A549 (cell line): Measurements from ENCODE around the gene TMEM135.

Source experiments
- BHLHE40 ChIP-seq: IDR thresholded peaks from 2 replicates; pipeline ENCODE4 v1.6.1; 2012; ENCODE audit warnings: low read depth, low read length, inconsistent platforms
- CEBPB ChIP-seq, 2 experiments: fragments of >200 bp in 1 of 2; sonication (Bioruptor Twin) in 1 of 2; formaldehyde crosslinking in 1 of 2; IDR thresholded peaks; 2 replicates each; pipeline ENCODE4 v1.6.1; 2012 to 2016
- CHD4 ChIP-seq: fragments of 200-600 bp; sonication (generic); IDR thresholded peaks from 2 replicates; pipeline ENCODE4 v1.6.1; 2016; ENCODE audit warnings: antibody characterized with exemption, mild to moderate bottlenecking, borderline replicate concordance
- CTCF ChIP-seq: fragments of >200 bp; sonication (Bioruptor Twin); formaldehyde crosslinking; IDR thresholded peaks from 3 replicates; pipeline ENCODE4 v1.5.1; 2016
- FOSL2 ChIP-seq, 2 experiments: fragments of 450-650 bp in 1 of 2; fragments of >200 bp in 1 of 2; sonication (Bioruptor Twin) in 1 of 2; formaldehyde crosslinking; IDR thresholded peaks; 2 replicates each; pipeline versions ENCODE4 v1.5.0 to v1.6.1; 2016 to 2020; ENCODE audit warnings: mild to moderate bottlenecking in 1 of 2, moderate library complexity in 1 of 2
- HMGXB4 ChIP-seq: fragments of 250-450 bp; sonication (Bioruptor Pico); IDR thresholded peaks from 2 replicates; pipeline ENCODE4 v1.5.0; 2021; ENCODE audit warnings: mild to moderate bottlenecking, moderate library complexity, borderline replicate concordance
- JUNB ChIP-seq: fragments of >200 bp; sonication (Bioruptor Twin); formaldehyde crosslinking; IDR thresholded peaks from 2 replicates; pipeline ENCODE4 v1.6.1; 2016
- PHF8 ChIP-seq: fragments of 200-600 bp; sonication (generic); IDR thresholded peaks from 2 replicates; pipeline ENCODE4 v1.6.1; 2016; ENCODE audit warnings: low read depth, mild to moderate bottlenecking, antibody characterized with exemption, moderate library complexity, borderline replicate concordance
- RAD21 ChIP-seq, 2 experiments: fragments of >200 bp in 1 of 2; sonication (Bioruptor Twin) in 1 of 2; formaldehyde crosslinking in 1 of 2; IDR thresholded peaks in 1 of 2; conservative IDR thresholded peaks in 1 of 2; 2 replicates in 1 of 2; 3 replicates in 1 of 2; pipeline ENCODE4 v1.6.1; 2012 to 2018; ENCODE audit warnings: inconsistent platforms in 1 of 2
- RCOR1 ChIP-seq: fragments of 150-350 bp; IDR thresholded peaks from 2 replicates; pipeline ENCODE4 v1.6.1; 2014; ENCODE audit warnings: antibody characterized with exemption, low read length, low read depth
- REST ChIP-seq: fragments of 200-600 bp; sonication (generic); IDR thresholded peaks from 2 replicates; pipeline ENCODE4 v1.6.1; 2016; ENCODE audit warnings: antibody characterized with exemption, mild to moderate bottlenecking, moderate library complexity
- USF2 ChIP-seq: fragments of 450-650 bp; IDR thresholded peaks from 2 replicates; pipeline ENCODE4 v1.6.1; 2014; ENCODE audit warnings: antibody characterized with exemption
- ZC3H11A ChIP-seq: fragments of 450-650 bp; IDR thresholded peaks from 2 replicates; pipeline ENCODE4 v1.6.1; 2014; ENCODE audit warnings: antibody characterized with exemption, mild to moderate bottlenecking
- TF ChIP-seq, protein P1 (sequence below): IDR thresholded peaks from 2 replicates; pipeline ENCODE4 v1.6.1; 2012

GRCh38 chr11:87061766-87062165 lies 24.0 kb downstream of the TMEM135 start:
- TF ChIP-seq BHLHE40, result no peak
- no peak for TF ChIP-seq CEBPB (IDR thresholded peaks at IDR 0.05)
- TF ChIP-seq RCOR1, result no peak
- TF ChIP-seq REST, result no peak
- TF ChIP-seq CTCF, result no peak
- no peak for TF ChIP-seq PHF8
- TF ChIP-seq, protein P1, sequence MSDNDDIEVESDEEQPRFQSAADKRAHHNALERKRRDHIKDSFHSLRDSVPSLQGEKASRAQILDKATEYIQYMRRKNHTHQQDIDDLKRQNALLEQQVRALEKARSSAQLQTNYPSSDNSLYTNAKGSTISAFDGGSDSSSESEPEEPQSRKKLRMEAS, result no peak
- TF ChIP-seq ZC3H11A, result no peak
- TF ChIP-seq USF2, result no peak
- TF ChIP-seq FOSL2 (IDR thresholded peaks at IDR 0.05), result no peak
- no peak for TF ChIP-seq FOSL2 (CRISPR knock-in tag; IDR thresholded peaks at IDR 0.05)
- no peak for TF ChIP-seq HMGXB4 (CRISPR knock-in tag)
- TF ChIP-seq RAD21 (conservative IDR thresholded peaks at IDR 0.05 in 1 of 2, IDR thresholded peaks at IDR 0.05 in 1 of 2), result no peak
- TF ChIP-seq JUNB, result no peak
- no peak for TF ChIP-seq CHD4
